CD4-positive, alpha-beta T cell treated with Interleukin-12 subunit alpha and Interleukin-12 subunit beta, for 1 hour (primary cell): ENCODE data around the gene HAUS1.
"Not testable (repeated sequence)": the region's sequence is repeated elsewhere in the genome, so short reads cannot be mapped to it uniquely, and the experiment has no call there.

Experiments
- DNase-seq: peaks from one replicate; pipeline ENCODE4 v3.0.0-alpha.2; 2020

HAUS1 gene, protein sequence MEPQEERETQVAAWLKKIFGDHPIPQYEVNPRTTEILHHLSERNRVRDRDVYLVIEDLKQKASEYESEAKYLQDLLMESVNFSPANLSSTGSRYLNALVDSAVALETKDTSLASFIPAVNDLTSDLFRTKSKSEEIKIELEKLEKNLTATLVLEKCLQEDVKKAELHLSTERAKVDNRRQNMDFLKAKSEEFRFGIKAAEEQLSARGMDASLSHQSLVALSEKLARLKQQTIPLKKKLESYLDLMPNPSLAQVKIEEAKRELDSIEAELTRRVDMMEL

GRCh38 chr18:46104128-46104911 is at the start of gene HAUS1:
HAUS1 (plus strand) TSS chr18:46104385; CDS start chr18:46104412, 27 bp downstream.
- peak; percentile 80 for DNase-seq

GRCh38 chr18:46054956-46055837 is 49.0 kb upstream of the HAUS1 start:
- peak; percentile 34 for DNase-seq

DNA sequence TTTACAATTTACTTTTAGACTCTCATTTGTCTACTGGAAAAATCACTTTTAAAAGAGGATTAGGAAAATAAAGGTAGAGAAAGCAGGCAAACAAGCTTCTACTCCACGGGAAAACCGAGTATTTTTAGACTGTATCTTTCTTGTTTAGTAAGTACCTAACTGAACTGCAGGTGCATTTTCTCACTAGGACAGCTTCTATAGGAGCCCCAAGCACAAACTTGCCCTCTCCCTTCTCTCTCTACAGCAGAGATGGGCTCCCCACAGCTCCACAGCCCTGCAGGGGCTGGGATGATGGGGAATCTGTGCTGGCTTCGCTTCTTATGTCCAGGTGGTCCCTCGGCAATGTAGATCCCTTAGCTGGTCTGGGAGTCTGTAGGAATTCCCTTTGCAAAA is 48.4 kb upstream of the HAUS1 start:
- no peak for DNase-seq

DNA sequence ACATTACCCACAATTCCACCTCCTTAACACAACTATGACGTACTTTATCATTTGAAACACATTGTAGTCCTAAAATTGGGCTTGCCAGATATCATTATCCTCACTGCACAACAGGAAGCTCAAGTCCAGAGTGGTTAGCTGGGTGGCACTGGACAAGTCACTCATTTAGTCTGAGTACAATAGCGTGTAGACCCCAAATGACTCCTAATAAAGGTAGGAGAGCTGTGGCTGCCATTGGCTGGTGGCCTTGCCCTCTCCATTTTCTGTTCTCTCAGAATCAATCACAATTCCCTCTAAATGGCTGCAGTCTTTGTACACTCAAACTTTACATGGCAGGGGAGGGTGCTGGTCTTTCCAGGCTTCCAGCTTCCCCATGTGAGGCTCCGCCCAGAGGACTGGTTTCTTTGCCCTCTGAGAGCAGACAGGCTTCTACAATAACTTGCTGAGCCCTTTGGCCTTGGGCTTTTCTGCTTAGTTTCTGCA is 43.8 kb upstream of the HAUS1 start:
- no peak for DNase-seq

- no peak for DNase-seq
Observed at GRCh38 chr18:46061387-46061786, 42.8 kb upstream of the HAUS1 start.

GRCh38 chr18:46061796-46062195 is 42.4 kb upstream of the HAUS1 start:
- DNase-seq = no peak

DNA sequence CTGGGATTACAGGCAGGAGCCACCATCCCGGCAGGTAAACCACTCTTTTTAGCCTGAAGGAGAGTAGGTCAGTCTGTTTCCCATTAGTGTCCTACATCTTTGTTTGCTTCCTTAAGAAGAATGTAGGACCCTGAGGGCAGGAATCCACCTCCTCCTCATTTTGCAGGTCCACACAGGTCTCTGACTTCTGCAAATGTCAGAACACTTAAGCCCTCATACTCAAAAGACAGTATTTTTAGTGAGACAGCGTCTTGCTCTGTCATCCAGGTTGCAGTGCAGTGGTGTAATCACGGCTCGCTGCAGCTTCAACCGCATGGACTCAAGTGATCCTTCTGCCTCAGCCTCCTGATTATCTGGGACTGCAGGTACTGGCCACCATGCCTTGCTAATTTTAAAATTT is 41.4 kb upstream of the HAUS1 start:
- DNase-seq = no peak

DNA sequence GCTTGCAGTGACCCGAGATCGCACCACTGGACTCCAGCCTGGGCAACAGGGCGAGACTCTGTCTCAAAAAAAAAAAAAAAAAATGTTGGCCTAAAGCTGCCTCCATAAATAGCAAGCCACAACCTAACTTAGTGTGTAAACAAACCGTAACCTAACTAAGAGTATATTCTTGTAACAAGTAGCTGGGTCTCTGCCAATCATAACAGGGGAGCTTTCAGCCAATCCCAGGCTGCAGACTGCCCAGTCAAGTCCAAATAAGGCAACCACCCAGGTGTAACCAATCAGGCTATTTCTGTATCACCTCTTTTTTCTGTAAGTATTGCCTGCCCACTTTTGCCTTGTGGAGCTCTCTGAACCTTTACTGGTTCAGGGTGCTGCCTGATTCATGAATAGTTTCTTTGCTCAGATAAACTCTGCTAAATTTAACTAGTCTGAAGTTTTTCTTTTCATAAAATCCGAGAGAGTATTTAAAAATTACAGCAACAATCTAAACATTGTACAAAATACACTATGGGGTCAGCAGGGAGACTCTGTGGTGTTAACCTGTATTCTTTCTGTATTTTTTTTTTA is 36.7 kb upstream of the HAUS1 start:
- DNase-seq = no peak

- DNase-seq = no peak
Observed at GRCh38 chr18:46068763-46069162, 35.4 kb upstream of the HAUS1 start.

DNA sequence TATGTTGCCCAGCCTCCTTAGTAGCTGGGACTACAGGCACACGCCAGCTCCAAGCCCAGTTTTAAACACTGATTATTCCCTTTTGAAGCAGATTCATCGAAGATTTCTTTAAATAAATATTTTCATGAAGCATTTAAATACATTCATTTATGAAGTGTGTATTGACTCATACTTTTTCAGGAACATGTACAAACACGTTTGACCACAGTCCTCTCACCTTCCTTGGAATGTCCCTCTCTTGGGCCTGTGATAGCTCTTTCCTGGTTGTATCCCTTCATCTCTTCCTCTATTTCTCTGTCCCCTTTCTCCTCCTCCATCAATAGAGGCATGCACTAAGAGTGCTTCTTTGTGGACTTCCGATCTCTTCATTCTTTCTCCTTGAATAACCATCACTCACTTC is 34.7 kb upstream of the HAUS1 start:
- no peak for DNase-seq

- DNase-seq = no peak
Observed at GRCh38 chr18:46070232-46070631, 34.0 kb upstream of the HAUS1 start.

DNA sequence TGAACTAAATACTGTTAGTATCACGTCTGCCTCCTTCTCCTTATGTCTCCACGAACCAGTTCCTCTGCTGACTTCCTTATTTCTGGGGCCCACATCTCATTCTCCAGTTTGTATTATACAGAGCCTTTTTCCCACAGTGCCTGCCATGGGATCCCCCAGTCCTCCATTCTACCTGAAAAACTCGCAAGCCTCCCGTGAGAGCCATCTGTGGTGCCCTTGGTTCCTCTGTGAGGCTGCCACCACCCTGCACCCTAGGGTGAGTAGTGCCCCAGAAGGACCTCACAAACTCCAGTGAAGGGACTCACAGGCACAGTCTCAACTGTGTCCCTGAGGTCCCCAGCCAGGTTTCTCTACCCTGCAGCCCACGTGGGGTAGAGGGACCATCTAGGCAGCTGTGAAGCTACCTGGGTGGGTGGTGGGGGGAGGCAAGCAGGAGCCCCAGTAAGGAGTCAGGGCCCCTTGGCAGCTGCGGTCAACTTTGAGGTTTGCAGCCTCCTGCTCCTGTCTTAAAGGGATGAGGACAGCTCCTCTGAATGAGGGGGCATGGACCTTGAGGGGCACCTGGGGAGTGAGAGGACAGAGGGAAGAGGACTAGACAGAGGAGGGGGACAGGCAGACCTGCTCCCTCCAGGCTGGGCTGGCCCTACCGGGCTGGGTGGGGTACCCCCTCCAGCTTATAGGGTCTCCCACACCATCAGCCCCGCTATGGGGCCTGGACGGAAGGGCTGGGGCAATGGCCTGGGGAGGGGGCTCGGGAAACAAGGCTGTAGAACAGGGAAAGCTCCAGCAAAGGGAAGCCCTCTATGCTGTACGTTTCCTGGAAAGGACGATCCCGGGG is 33.2 kb upstream of the HAUS1 start:
- no peak for DNase-seq

DNA sequence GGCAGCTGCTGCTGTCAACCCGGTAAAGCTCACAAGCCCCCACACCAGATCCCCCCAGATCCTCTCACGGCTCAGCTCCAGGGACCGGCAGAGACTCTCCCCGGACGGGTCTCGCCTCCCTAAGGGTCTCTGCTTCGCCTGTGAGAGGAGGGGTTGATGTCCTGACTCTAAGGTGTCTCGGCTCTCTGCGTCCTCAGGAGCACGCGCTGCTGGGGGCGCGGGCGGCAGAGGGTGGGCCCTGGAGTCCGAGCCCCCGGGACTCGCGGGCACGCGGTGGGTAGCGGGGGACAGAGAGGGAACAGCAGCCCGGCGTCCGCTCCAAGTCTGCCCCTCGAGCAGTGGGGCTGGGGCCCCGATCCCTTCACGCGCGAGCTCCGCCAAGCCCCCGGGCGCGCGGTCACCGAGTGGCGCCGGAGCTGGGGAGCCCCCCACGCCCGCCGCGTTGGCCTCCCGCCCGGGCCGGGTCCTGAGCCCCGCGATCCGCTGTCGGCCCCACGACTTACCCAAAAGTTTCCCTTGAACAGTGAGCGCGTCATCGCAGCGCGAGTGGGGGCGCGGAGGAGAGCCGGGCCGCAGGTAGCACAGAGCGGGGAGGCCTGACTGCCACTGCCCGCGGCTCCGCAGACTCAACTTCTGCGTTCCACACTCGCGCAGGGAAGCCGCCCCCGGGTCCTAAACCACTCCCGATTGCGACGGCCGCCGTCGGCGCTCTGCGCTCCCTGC is 32.4 kb upstream of the HAUS1 start, which contains the start of gene PSTPIP2:
TSS of gene PSTPIP2 (minus strand) at position 608 of the 723 bp plus-strand sequence. CDS start at position 536, 72 bp downstream.
- DNase-seq = peak; percentile 70

GRCh38 chr18:46072376-46072867 is 31.8 kb upstream of the HAUS1 start:
- DNase-seq = no peak

DNA sequence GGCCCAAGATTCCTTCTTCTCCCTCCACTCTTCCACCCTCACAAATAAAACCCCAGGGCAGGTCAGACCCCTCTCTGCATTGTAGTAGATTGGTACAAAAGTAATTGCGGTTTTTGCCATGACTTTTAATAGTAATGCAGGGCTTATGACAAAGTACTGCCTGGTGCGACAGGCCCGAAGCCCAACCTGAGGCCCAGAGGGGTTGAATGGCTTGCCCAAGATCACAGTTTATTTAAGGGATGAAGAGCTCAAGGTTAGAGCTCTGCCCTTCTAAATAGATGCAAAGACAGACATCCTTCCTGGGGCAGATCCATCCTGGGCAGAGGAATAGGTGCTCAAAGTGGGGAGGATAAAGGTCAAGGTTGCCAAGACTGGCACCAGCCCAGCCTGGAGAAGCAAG is 31.2 kb upstream of the HAUS1 start:
- no peak for DNase-seq

- DNase-seq = peak; percentile 80
Observed at GRCh38 chr18:46073474-46074331, 30.5 kb upstream of the HAUS1 start.

GRCh38 chr18:46079336-46079735 is 24.8 kb upstream of the HAUS1 start:
- DNase-seq = no peak

DNA sequence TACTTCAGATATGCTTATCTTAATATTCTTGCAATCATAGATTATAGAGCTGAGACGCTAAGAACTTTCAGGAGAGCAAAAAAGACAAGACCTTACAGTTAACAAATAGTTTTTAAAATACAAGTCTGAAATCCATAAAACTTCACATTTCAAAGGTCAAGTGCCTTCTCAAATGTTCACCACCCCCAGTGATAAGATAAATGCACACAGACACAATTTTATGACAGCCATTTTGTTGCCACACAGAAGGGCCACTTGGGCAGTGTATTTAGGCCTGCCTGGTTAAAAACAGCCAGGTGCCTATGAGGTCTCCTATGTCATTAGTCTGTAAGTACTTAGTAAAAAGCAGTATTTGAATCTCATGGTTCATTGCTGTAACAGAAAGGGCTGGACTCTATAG is 24.0 kb upstream of the HAUS1 start:
- no peak for DNase-seq

DNA sequence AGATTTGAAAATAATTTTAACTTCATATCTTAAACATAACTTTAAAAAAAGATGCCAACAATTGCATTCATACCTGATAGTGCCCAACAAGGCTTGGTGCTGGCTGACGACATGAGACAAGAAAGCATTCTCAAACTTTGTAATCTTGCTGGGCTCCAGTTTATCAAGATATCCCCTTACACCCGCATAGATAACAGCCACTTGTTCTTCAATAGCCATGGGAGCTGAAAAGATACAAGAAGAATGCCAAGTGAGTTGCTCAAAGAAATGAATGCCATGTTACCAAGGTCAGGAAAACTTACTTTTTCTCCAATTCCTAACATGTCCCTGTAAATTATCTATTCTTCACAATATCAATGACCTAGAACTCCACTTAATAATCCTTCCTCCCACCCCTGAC is 19.8 kb upstream of the HAUS1 start:
- no peak for DNase-seq

DNA sequence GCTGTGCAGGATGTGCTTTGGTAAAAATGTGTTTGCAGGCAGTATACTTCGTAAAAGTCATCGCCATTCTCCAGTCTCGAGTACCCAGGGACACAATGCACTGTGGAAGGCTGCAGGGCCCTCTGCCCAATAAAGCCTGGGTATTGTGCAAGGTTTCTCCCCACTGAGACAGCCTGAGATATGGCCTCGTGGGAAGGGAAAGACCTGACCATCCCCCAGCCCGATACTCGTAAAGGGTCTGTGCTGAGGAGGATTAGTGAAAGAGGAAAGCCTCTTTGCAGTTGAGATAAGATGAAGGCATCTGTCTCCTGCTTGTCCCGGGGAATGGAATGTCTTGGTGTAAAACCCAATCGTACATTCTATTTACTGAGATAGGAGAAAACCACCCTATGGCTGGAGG is 15.7 kb upstream of the HAUS1 start:
- DNase-seq = not testable (repeated sequence)
